ENCODE measurements around the gene NPIPA7.
"Not testable (repeated sequence)": the region's sequence is repeated elsewhere in the genome, so short reads cannot be mapped to it uniquely, and the experiment has no call there.

DNA sequence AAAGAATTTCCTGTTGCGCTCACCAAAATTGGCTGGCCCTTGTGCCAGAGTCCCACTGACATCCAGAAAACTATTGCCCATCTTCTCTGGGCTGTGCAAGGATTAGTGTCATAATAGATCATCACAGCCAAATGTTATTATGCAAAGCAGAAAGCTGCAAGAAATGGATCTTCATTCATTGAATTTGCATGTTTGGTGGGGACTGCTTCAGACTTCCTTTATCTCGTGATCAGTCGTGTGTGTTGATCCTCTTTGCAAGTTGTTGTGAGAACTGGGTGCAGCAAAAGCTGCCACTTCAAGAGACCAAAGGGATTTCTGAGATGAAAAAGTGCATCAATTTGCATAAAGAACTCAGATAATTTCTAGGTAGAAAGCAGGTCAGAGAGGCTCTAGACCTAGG lies 52.2 kb downstream of the NPIPA7 start:
- not testable (repeated sequence) for TF ChIP-seq CTCF, POLR2A (IDR thresholded peaks at IDR 0.05)
